Transverse colon (tissue), 3 donors: Measurements from ENCODE around the gene FOXJ3.

Experiments used
- CTCF ChIP-seq, 5 experiments: fragments of 200-600 bp in 3 of 5; fragments of 450-650 bp in 2 of 5; sonication (generic) in 3 of 5; IDR thresholded peaks; 1 replicate in 2 of 5; 2 replicates in 3 of 5; pipeline ENCODE4 v1.5.1; 2016 to 2017; ENCODE audit warnings: antibody characterized with exemption in 5 of 5, inconsistent platforms in 3 of 5, mild to moderate bottlenecking in 2 of 5, moderate library complexity in 1 of 5
- EP300 ChIP-seq: sonication (generic); formaldehyde crosslinking; IDR thresholded peaks from one replicate; pipeline ENCODE4 v1.6.1; 2017; ENCODE audit warnings: antibody characterized with exemption, low read depth

- TF ChIP-seq CTCF (IDR thresholded peaks at IDR 0.05) (no peak), EP300 (no peak)
These were observed 17.7 kb downstream of the FOXJ3 start for GRCh38 chr1:42317308-42317707.
